HL-60 (cell line): ENCODE measurements around the gene LRP5.

Experiments
- CTCF ChIP-seq: IDR thresholded peaks from one replicate; pipeline ENCODE4 v1.5.1; 2011; ENCODE audit warnings: low read length, control low read depth, inconsistent platforms; ENCODE audit not compliant: insufficient read depth
- GABPA ChIP-seq: IDR thresholded peaks from 2 replicates; pipeline ENCODE4 v1.6.1; 2012; ENCODE audit warnings: low read depth
- POLR2AphosphoS5 ChIP-seq: IDR thresholded peaks from 2 replicates; pipeline ENCODE4 v1.6.1; 2012; ENCODE audit warnings: low read depth
- REST ChIP-seq: IDR thresholded peaks from 2 replicates; pipeline ENCODE4 v1.6.1; 2012; ENCODE audit warnings: low read depth; ENCODE audit not compliant: insufficient replicate concordance
- SPI1 ChIP-seq: IDR thresholded peaks from 2 replicates; pipeline ENCODE4 v1.6.1; 2012; ENCODE audit warnings: low read depth, mild to moderate bottlenecking, borderline replicate concordance

GRCh38 chr11:68263444-68264035 lies 48.9 kb upstream of the LRP5 start:
- TF ChIP-seq CTCF (no peak), REST (no peak), GABPA (no peak), POLR2AphosphoS5 (no peak), SPI1 (no peak)
